ENCODE results near the gene ABCF1.
A peak's percentile ranks its signal among the peaks of the same experiment; 100 is the strongest.
"Not testable (repeated sequence)": the region's sequence is repeated elsewhere in the genome, so short reads cannot be mapped to it uniquely, and the experiment has no call there.

The ABCF1 gene

GRCh38 chr6:30573113-30573512, 1.9 kb downstream of the ABCF1 start:
- H3K4me3 Mint-ChIP-seq = peak overlapping the region; percentile 97
- peaks cover 69% of the 10 kb centered on the region for H3K4me1 Mint-ChIP-seq
- DNase-seq (ENCODE audit: low spot score in 2 of 2) = no peak
- H3K27ac Mint-ChIP-seq = peak overlapping the region; percentile 99
- H3K9me3 Mint-ChIP-seq = no peaks in the 10 kb centered on the region
- peaks cover 70% of the 10 kb centered on the region for H3K36me3 Mint-ChIP-seq
- no peak for ATAC-seq

GRCh38 chr6:30578051-30578450, 6.8 kb downstream of the ABCF1 start:
- H3K4me1 Mint-ChIP-seq = peaks cover 26% of the 10 kb centered on the region
- H3K36me3 Mint-ChIP-seq = peaks cover 100% of the 10 kb centered on the region
- H3K27ac Mint-ChIP-seq = peak overlapping the region; percentile 15
- DNase-seq (ENCODE audit: low spot score in 2 of 2) (no peak), ATAC-seq (no peak)
- H3K4me3 Mint-ChIP-seq = no peak overlapping the region
- no peaks in the 10 kb centered on the region for H3K9me3 Mint-ChIP-seq

GRCh38 chr6:30583921-30584320, 12.7 kb downstream of the ABCF1 start:
- Mint-ChIP-seq H3K9me3 (no peaks in the 10 kb centered on the region), H3K27ac (peak overlapping the region; percentile 35), H3K4me3 (no peak overlapping the region), H3K4me1 (no peaks in the 10 kb centered on the region), H3K36me3 (peaks cover 100% of the 10 kb centered on the region)
- ATAC-seq (no peak), DNase-seq (ENCODE audit: low spot score in 2 of 2) (no peak)

- Mint-ChIP-seq H3K36me3 (peaks cover 98% of the 10 kb centered on the region), H3K27ac (no peak overlapping the region)
- DNase-seq (ENCODE audit: low spot score in 2 of 2) = no peak
Observed at GRCh38 chr6:30589754-30590358, 18.6 kb downstream of the ABCF1 start.

GRCh38 chr6:30590509-30590908, 19.3 kb downstream of the ABCF1 start:
- Mint-ChIP-seq H3K9me3 (no peaks in the 10 kb centered on the region), H3K4me1 (peaks cover 21% of the 10 kb centered on the region), H3K4me3 (no peak overlapping the region), H3K27ac (peak overlapping the region; percentile 3), H3K36me3 (peaks cover 98% of the 10 kb centered on the region)
- DNase-seq (ENCODE audit: low spot score in 2 of 2) = no peak
- ATAC-seq = peak; percentile 21

More at GRCh38 chr6:30589754-30590358, 18.6 kb downstream of the ABCF1 start:
- Mint-ChIP-seq H3K4me1 (peaks cover 21% of the 10 kb centered on the region), H3K4me3 (no peak overlapping the region), H3K9me3 (no peaks in the 10 kb centered on the region)
- ATAC-seq = peak; percentile 31

- no peak for ATAC-seq
- Mint-ChIP-seq H3K36me3 (peaks cover 98% of the 10 kb centered on the region), H3K27ac (peak overlapping the region; percentile 3), H3K4me1 (peaks cover 21% of the 10 kb centered on the region), H3K4me3 (no peak overlapping the region), H3K9me3 (no peaks in the 10 kb centered on the region)
- no peak for DNase-seq (ENCODE audit: low spot score in 2 of 2)
Observed at GRCh38 chr6:30591008-30591407, 19.8 kb downstream of the ABCF1 start.

- Mint-ChIP-seq H3K27ac (peak overlapping the region; percentile 23), H3K9me3 (no peaks in the 10 kb centered on the region), H3K4me3 (no peak overlapping the region), H3K4me1 (peaks cover 25% of the 10 kb centered on the region), H3K36me3 (peaks cover 98% of the 10 kb centered on the region)
- DNase-seq (ENCODE audit: low spot score in 2 of 2) (no peak), ATAC-seq (no peak)
Observed at GRCh38 chr6:30592287-30592686, 21.0 kb downstream of the ABCF1 start.

- DNase-seq (ENCODE audit: low spot score in 2 of 2) = peak; percentile 72 to 92
Observed at GRCh38 chr6:30597315-30598144, 26.3 kb downstream of the ABCF1 start.

GRCh38 chr6:30598912-30599624, 27.8 kb downstream of the ABCF1 start:
- peaks cover 100% of the 10 kb centered on the region for H3K36me3 Mint-ChIP-seq
- no peak for DNase-seq (ENCODE audit: low spot score in 2 of 2)
- H3K27ac Mint-ChIP-seq = peak overlapping the region; percentile 56
- no peak overlapping the region for H3K4me3 Mint-ChIP-seq
- no peak for ATAC-seq
- no peaks in the 10 kb centered on the region for H3K9me3 Mint-ChIP-seq
- H3K4me1 Mint-ChIP-seq = peaks cover 28% of the 10 kb centered on the region

More at GRCh38 chr6:30597315-30598144, 26.3 kb downstream of the ABCF1 start:
- H3K9me3 Mint-ChIP-seq, H3K4me3 Mint-ChIP-seq: not testable (repeated sequence)
- Mint-ChIP-seq H3K36me3 (peaks cover 98% of the 10 kb centered on the region), H3K4me1 (peaks cover 15% of the 10 kb centered on the region), H3K27ac (peak overlapping the region; percentile 74)
- ATAC-seq = peak; percentile 89

GRCh38 chr6:30599625-30600324, 28.5 kb downstream of the ABCF1 start:
- DNase-seq (ENCODE audit: low spot score in 2 of 2) (no peak), ATAC-seq (no peak)
- Mint-ChIP-seq H3K4me1 (peaks cover 33% of the 10 kb centered on the region), H3K4me3 (no peak overlapping the region), H3K36me3 (peaks cover 100% of the 10 kb centered on the region), H3K27ac (peak overlapping the region; percentile 85), H3K9me3 (no peaks in the 10 kb centered on the region)

- Mint-ChIP-seq H3K36me3 (peaks cover 100% of the 10 kb centered on the region), H3K4me1 (peaks cover 33% of the 10 kb centered on the region), H3K27ac (peak overlapping the region; percentile 85), H3K4me3 (no peak overlapping the region), H3K9me3 (no peaks in the 10 kb centered on the region)
- DNase-seq (ENCODE audit: low spot score in 2 of 2) (no peak), ATAC-seq (no peak)
Observed at GRCh38 chr6:30600451-30600961, 29.3 kb downstream of the ABCF1 start.

GRCh38 chr6:30601436-30601814, 30.2 kb downstream of the ABCF1 start:
- peak in 1 of 2 donors; percentile 52 for DNase-seq (ENCODE audit: low spot score in 2 of 2)
- H3K27ac Mint-ChIP-seq = peak overlapping the region; percentile 85

GRCh38 chr6:30601815-30602641, 30.8 kb downstream of the ABCF1 start:
- peak overlapping the region; percentile 85 for H3K27ac Mint-ChIP-seq
- H3K9me3 Mint-ChIP-seq = no peaks in the 10 kb centered on the region
- peaks cover 100% of the 10 kb centered on the region for H3K36me3 Mint-ChIP-seq
- H3K4me1 Mint-ChIP-seq = peaks cover 42% of the 10 kb centered on the region
- no peak overlapping the region for H3K4me3 Mint-ChIP-seq
- DNase-seq (ENCODE audit: low spot score in 2 of 2) = no peak
- ATAC-seq = no peak

More at GRCh38 chr6:30601436-30601814, 30.2 kb downstream of the ABCF1 start:
- Mint-ChIP-seq H3K36me3 (peaks cover 100% of the 10 kb centered on the region), H3K4me3 (no peak overlapping the region), H3K9me3 (no peaks in the 10 kb centered on the region), H3K4me1 (peaks cover 39% of the 10 kb centered on the region)
- no peak for ATAC-seq

- H3K4me3 Mint-ChIP-seq = no peak overlapping the region
- H3K9me3 Mint-ChIP-seq = no peaks in the 10 kb centered on the region
- DNase-seq (ENCODE audit: low spot score in 2 of 2) = no peak
- peak overlapping the region; percentile 76 for H3K27ac Mint-ChIP-seq
- H3K36me3 Mint-ChIP-seq = peaks cover 100% of the 10 kb centered on the region
- no peak for ATAC-seq
- H3K4me1 Mint-ChIP-seq = peaks cover 50% of the 10 kb centered on the region
Observed at GRCh38 chr6:30603961-30604360, 32.7 kb downstream of the ABCF1 start.

All from stimulated activated effector memory CD8-positive, alpha-beta T cell treated with anti-CD3 and anti-CD28 coated beads, Interleukin-12 subunit alpha, Interleukin-12 subunit beta, amount 100 ng/mL, for 72 hours (primary cell).